Effector memory CD4-positive, alpha-beta T cell (primary cell): Measurements from ENCODE around the gene SOX18.

ENCODE experiments used
- DNase-seq, 3 donors: peaks; one replicate each; pipeline ENCODE4 v3.0.0-alpha.2; 2020
- H3K27ac ChIP-seq: 2 replicates; pipeline ENCODE4 v1.7.0; 2013; ENCODE audit warnings: mild to moderate bottlenecking, low read length, moderate library complexity; ENCODE audit not compliant: insufficient read depth, poor library complexity, severe bottlenecking
- H3K27me3 ChIP-seq: replicated peaks from 2 replicates; pipeline ENCODE4 v1.7.0; 2013; ENCODE audit warnings: mild to moderate bottlenecking, low read length; ENCODE audit not compliant: insufficient read depth, control insufficient read depth, poor library complexity, severe bottlenecking
- H3K36me3 ChIP-seq: 2 replicates; pipeline ENCODE4 v1.7.0; 2013; ENCODE audit warnings: mild to moderate bottlenecking, low read length, moderate library complexity; ENCODE audit not compliant: control insufficient read depth, insufficient read depth
- H3K4me1 ChIP-seq: 2 replicates; pipeline ENCODE4 v1.7.0; 2013; ENCODE audit warnings: low read length, mild to moderate bottlenecking; ENCODE audit not compliant: control insufficient read depth, insufficient read depth, poor library complexity, severe bottlenecking
- H3K4me3 ChIP-seq: 2 replicates; pipeline ENCODE4 v1.7.0; 2013; ENCODE audit warnings: low read length, low read depth, mild to moderate bottlenecking; ENCODE audit not compliant: insufficient read depth, poor library complexity, severe bottlenecking
- H3K9me3 ChIP-seq: 2 replicates; pipeline ENCODE4 v1.7.0; 2013; ENCODE audit warnings: mild to moderate bottlenecking, low read length, moderate library complexity; ENCODE audit not compliant: control insufficient read depth

The SOX18 gene

DNA sequence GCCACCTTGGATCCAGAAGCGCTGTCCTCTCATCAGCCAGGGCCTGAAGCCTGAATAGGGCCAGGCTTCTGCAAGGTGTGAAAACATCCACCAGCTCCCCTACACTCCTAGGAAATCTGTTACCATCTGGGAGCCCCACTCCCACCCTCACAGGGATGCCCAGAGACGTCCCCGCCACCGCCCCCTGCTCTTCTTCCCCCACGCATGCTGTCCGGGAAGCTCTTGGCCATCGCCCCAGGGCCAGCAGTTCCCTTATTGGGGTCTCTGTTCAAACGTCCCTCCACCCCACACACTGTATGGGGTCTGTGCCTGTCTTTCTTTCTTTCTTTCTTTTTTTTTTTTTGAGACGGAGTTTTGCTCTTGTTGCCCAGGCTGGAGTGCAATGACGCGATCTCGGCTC, 26.1 kb upstream of the SOX18 start:
- peaks cover 45% of the 10 kb centered on the region for H3K36me3 ChIP-seq

GRCh38 chr20:64074963-64075362, 25.5 kb upstream of the SOX18 start:
- Histone ChIP-seq H3K4me1 (peaks cover 22% of the 10 kb centered on the region), H3K4me3 (no peak overlapping the region), H3K27me3 (no peaks in the 10 kb centered on the region), H3K9me3 (no peaks in the 10 kb centered on the region), H3K36me3 (peaks cover 45% of the 10 kb centered on the region), H3K27ac (no peak overlapping the region)
- DNase-seq, result no peak

More for the DNA sequence above, 26.1 kb upstream of the SOX18 start:
- Histone ChIP-seq H3K27me3 (no peaks in the 10 kb centered on the region), H3K4me3 (no peak overlapping the region), H3K4me1 (peaks cover 24% of the 10 kb centered on the region), H3K9me3 (no peaks in the 10 kb centered on the region), H3K27ac (no peak overlapping the region)
- no peak for DNase-seq

DNA sequence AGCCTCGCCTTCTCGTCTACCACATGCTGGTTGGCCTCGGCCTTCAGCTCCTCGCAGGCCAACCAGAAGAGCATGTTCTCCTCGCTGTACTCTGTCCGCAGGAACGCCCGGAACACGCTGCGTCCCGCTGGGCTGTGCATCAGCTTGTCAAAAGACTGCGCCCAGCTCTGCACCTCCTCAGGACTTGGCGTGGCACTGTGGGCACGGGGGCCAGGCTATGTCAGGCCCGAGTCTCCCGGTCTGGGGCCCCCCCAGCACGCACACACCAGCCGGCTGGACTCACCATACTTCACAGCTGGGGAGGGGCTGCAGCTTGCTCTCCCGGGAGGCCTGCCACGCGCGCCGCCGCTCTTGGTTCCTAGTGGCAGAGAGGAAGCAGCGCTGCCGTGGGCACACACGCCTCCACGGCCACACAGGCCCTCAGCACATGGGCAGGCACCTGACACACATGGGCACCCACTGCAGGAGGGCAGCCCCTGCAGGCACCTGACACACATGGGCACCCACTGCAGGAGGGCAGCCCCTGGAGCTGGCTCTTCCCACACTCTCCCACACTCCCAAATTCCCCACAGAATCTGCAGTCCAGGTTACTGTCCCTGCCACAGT, 24.8 kb upstream of the SOX18 start:
- no peak overlapping the region for H3K4me3 ChIP-seq
- no peaks in the 10 kb centered on the region for H3K9me3 ChIP-seq
- H3K27me3 ChIP-seq, result no peaks in the 10 kb centered on the region
- H3K27ac ChIP-seq, result no peak overlapping the region
- H3K4me1 ChIP-seq, result peaks cover 22% of the 10 kb centered on the region
- H3K36me3 ChIP-seq, result peaks cover 45% of the 10 kb centered on the region
- no peak for DNase-seq

DNA sequence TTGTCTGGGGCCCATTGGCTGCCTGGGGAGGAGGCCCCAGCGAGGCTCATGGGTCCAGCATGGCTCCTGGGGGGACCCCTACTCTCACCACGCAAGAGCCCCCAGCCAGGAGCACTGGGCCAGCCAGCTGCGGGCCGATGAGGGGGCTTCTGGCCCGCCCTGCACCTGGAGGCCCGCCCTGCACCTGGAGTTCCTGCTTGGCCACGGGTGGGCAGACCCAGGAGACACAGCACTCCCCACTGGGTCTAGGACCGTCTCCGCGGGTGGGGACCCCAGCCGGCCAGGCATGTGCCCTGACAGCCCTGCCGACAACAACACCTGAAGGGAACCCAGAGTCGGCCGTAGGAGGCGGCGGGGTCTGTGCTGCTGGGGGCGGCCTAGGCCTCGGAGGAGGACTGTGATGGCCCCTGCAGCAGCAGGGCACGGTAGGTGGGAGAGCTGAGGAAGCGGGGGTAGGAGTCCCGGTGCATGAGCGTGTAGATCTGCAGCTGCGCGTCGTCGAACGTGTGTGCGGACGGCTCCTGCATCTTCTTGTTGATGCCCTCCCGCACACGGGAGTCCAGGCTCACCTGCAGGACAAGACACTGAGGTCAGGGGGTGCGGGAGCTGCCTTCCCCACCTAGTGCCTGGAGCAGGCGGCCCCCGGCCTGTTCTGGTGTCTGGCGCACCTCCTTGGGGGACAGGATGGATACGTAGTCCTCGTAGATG, 24.2 kb upstream of the SOX18 start:
- H3K9me3 ChIP-seq, result no peaks in the 10 kb centered on the region
- peaks cover 45% of the 10 kb centered on the region for H3K36me3 ChIP-seq
- no peak for DNase-seq
- H3K27me3 ChIP-seq, result no peaks in the 10 kb centered on the region
- no peak overlapping the region for H3K4me3 ChIP-seq
- H3K27ac ChIP-seq, result no peak overlapping the region
- H3K4me1 ChIP-seq, result peaks cover 22% of the 10 kb centered on the region

- Histone ChIP-seq H3K27ac (no peak overlapping the region), H3K4me1 (peaks cover 19% of the 10 kb centered on the region), H3K36me3 (peaks cover 45% of the 10 kb centered on the region), H3K27me3 (no peaks in the 10 kb centered on the region), H3K4me3 (no peak overlapping the region), H3K9me3 (no peaks in the 10 kb centered on the region)
- DNase-seq, result no peak
Measured at GRCh38 chr20:64072498-64073063, 23.1 kb upstream of the SOX18 start.

- Histone ChIP-seq H3K27ac (no peak overlapping the region), H3K27me3 (no peaks in the 10 kb centered on the region), H3K36me3 (peaks cover 45% of the 10 kb centered on the region), H3K9me3 (no peaks in the 10 kb centered on the region), H3K4me3 (no peak overlapping the region), H3K4me1 (peaks cover 20% of the 10 kb centered on the region)
- DNase-seq, result no peak
Measured at GRCh38 chr20:64071341-64072332, 22.2 kb upstream of the SOX18 start.

DNA sequence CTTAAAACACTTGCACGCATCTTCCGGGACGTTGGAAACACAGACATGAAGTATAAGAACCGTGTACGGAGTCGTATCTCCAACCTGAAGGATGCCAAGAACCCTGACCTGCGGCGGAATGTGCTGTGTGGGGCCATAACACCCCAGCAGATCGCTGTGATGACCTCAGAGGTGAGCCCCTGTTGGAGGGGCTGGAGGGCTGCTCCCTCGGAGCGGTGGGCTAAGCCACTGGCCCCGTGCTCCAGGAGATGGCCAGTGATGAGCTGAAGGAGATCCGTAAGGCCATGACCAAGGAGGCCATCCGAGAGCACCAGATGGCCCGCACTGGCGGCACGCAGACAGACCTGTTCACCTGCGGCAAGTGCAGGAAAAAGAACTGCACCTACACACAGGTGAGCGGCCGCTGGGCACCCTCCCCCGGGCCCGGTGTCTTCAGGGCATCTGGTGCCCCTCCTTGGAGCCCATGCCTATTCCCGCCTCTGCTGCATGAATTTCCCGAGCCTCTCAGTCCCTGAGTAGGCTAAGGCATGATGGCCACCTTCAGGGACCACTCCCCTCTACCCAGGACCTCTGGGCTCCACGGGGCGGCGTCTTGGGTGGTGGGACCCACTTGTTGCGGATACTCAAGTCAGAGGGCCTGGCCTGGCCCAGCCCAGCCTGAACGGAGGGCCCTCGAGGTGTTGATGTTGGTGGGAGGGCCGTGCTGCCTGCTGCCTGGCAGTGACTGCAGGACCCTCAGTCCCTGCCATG, 21.0 kb upstream of the SOX18 start:
- Histone ChIP-seq H3K4me1 (peaks cover 27% of the 10 kb centered on the region), H3K27ac (no peak overlapping the region), H3K4me3 (no peak overlapping the region), H3K36me3 (peaks cover 36% of the 10 kb centered on the region), H3K9me3 (no peaks in the 10 kb centered on the region), H3K27me3 (no peaks in the 10 kb centered on the region)
- no peak for DNase-seq

DNA sequence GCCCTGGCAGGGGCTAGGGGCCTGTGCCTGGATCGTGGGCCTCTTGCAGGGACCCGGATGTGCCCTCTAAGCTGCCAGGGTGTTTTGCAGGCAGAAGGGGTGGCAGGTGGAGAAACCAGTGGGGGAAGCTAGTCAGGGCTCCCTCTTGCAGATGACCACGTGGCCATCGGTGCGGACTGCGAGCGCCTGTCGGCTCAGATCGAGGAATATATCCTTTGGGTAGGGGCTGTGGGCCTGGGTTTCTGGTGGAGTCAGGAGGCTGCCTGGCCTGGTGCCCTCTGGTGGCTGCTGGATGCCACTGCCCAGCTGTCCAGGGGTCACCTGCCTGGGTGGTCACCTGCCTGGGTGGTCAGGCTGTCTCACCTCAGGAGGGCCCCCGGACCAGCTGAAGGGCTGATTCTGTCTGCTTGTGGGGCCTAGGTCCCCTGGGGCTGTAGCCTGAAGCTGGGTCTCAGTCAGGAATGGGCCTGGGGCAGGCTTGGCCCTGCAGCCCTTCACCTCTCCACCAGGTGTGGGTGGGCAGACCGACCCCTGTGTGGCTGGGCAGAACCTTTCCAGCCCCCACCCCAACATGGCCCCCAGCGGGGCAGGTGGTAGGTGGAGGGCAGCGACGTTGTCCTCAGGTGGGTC, 20.3 kb upstream of the SOX18 start:
- peaks cover 29% of the 10 kb centered on the region for H3K36me3 ChIP-seq
- no peak for DNase-seq
- no peak overlapping the region for H3K27ac ChIP-seq
- H3K4me3 ChIP-seq, result no peak overlapping the region
- H3K4me1 ChIP-seq, result peaks cover 31% of the 10 kb centered on the region
- H3K9me3 ChIP-seq, result no peaks in the 10 kb centered on the region
- no peaks in the 10 kb centered on the region for H3K27me3 ChIP-seq

GRCh38 chr20:64069209-64069613, 19.8 kb upstream of the SOX18 start:
- Histone ChIP-seq H3K36me3 (peaks cover 24% of the 10 kb centered on the region), H3K4me1 (peaks cover 36% of the 10 kb centered on the region), H3K27ac (no peak overlapping the region), H3K9me3 (no peaks in the 10 kb centered on the region), H3K27me3 (no peaks in the 10 kb centered on the region), H3K4me3 (no peak overlapping the region)
- DNase-seq, result no peak
